Caco-2 (cell line): ENCODE data around the gene PEX12. TPM values are rescaled to one million over a fixed set of nuclear protein-coding genes. Genes with fewer than 3 reads are reported as not detected.

Source experiments
- Bru-seq: library from RNA; stranded (reverse); fragments of 400-500 nt; gene quantifications from one replicate; lab custom pipeline; 2021; lab: Mats Ljungman, UMichigan
- BruChase-seq, 2 experiments: library from RNA; stranded (reverse); fragments of 400-500 nt; gene quantifications; one replicate each; lab custom pipeline; 2021; lab: Mats Ljungman, UMichigan
- BruUV-seq: library from RNA; stranded (reverse); fragments of 400-500 nt; replicated peaks from 2 replicates; lab custom pipeline; 2021; lab: Mats Ljungman, UMichigan
- CTCF ChIA-PET: fragments of 300-600 bp; sonication (Branson Sonifier 250); formaldehyde crosslinking; loops from one replicate; lab custom pipeline; 2022; ENCODE audit warnings: antibody characterized with exemption; lab: Charles Lee
- POLR2A ChIA-PET: fragments of 300-600 bp; sonication (Branson Sonifier 250); formaldehyde crosslinking; loops from one replicate; lab custom pipeline; 2022; ENCODE audit warnings: antibody characterized with exemption; lab: Charles Lee
- DNase-seq, 2 experiments: peaks; one replicate each; pipeline versions ENCODE4 v3.0.0 to v3.0.0-alpha.2; 2020 to 2022
- H3K27me3 ChIP-seq: replicated peaks from 2 replicates; pipeline ENCODE4 v1.6.0; 2011; ENCODE audit warnings: low read length; ENCODE audit not compliant: control insufficient read depth, insufficient read depth
- H3K36me3 ChIP-seq: 2 replicates; pipeline ENCODE4 v1.5.1; 2011; ENCODE audit warnings: low read length; ENCODE audit not compliant: control insufficient read depth, insufficient read depth
- H3K4me1 ChIP-seq: fragments of 250-450 bp; sonication (Bioruptor Pico); 2 replicates; pipeline ENCODE4 v1.5.1; 2020; ENCODE audit warnings: mild to moderate bottlenecking
- H3K4me3 ChIP-seq: 2 replicates; pipeline ENCODE4 v1.5.1; 2011; ENCODE audit warnings: low read depth, mild to moderate bottlenecking, control low read depth, low read length
- H3K9me3 ChIP-seq: fragments of 250-450 bp; sonication (Bioruptor Pico); 2 replicates; pipeline ENCODE4 v1.5.1; 2020; ENCODE audit warnings: mild to moderate bottlenecking, moderate library complexity
- H3K27ac Mint-ChIP-seq: one replicate; pipeline ENCODE4 v1.8.0; 2022; ENCODE audit warnings: mixed read lengths; ENCODE audit not compliant: unreplicated experiment
- H3K27me3 Mint-ChIP-seq: one replicate; pipeline ENCODE4 v1.8.0; 2022; ENCODE audit warnings: mixed read lengths; ENCODE audit not compliant: insufficient read depth, unreplicated experiment
- H3K36me3 Mint-ChIP-seq: one replicate; pipeline ENCODE4 v1.8.0; 2022; ENCODE audit warnings: mild to moderate bottlenecking, mixed read lengths; ENCODE audit not compliant: insufficient read depth, unreplicated experiment
- H3K4me1 Mint-ChIP-seq: one replicate; pipeline ENCODE4 v1.8.0; 2022; ENCODE audit warnings: low read depth, mixed read lengths; ENCODE audit not compliant: unreplicated experiment
- H3K4me3 Mint-ChIP-seq: one replicate; pipeline ENCODE4 v1.8.0; 2022; ENCODE audit warnings: mild to moderate bottlenecking, moderate library complexity, mixed read lengths; ENCODE audit not compliant: unreplicated experiment
- H3K9me3 Mint-ChIP-seq: one replicate; pipeline ENCODE4 v1.8.0; 2022; ENCODE audit warnings: mixed read lengths; ENCODE audit not compliant: unreplicated experiment
- intact Hi-C: fragments of 100-400 bp; cut with micrococcal nuclease; formaldehyde crosslinking; loops from one replicate; pipeline ENCODE4 v1.10.0; 2022; ENCODE audit not compliant: unreplicated experiment
- long read RNA-seq: library from polyadenylated mRNA; stranded (forward); transcript quantifications from one replicate; pipeline ENCODE4 v2.0.0, GENCODE V29; 2022
- total RNA-seq: library from RNA; stranded (reverse); gene quantifications from 2 replicates; pipeline ENCODE4 v1.2.3, GENCODE V29; 2022
- TF ChIP-seq, protein P1 (sequence below), 2 experiments: fragments of 200-600 bp in 1 of 2; IDR thresholded peaks; 1 replicate in 1 of 2; 2 replicates in 1 of 2; pipeline versions ENCODE4 v1.5.1 to v1.8.0; 2011 to 2022; ENCODE audit warnings: antibody characterized with exemption in 1 of 2, control low read depth in 1 of 2, inconsistent platforms in 1 of 2, low read depth in 1 of 2, low read length in 1 of 2, mild to moderate bottlenecking in 1 of 2, moderate library complexity in 1 of 2; ENCODE audit not compliant: insufficient read depth in 1 of 2, severe bottlenecking in 1 of 2, unreplicated experiment in 1 of 2

Gene PEX12
- total RNA-seq (4.8 and 5.1 TPM in 2 replicates), Bru-seq, nascent RNA (percentile 63 among the genes with signal in this experiment), BruChase-seq, experiment 1, labeled RNA remaining after a 2-hour chase (percentile 80 among the genes with signal in this experiment), BruChase-seq, experiment 2, labeled RNA remaining after a 6-hour chase (percentile 53 among the genes with signal in this experiment)
- long read RNA-seq, transcript PEX12-201 (3 exons, 2,675 nt), result major isoform, 7 of 7 reads
- long read RNA-seq, partial matches to known transcripts, result 0 of 7 reads
- long read RNA-seq, other reads (novel, unspliced or antisense), result 0 of 7 reads

DNA sequence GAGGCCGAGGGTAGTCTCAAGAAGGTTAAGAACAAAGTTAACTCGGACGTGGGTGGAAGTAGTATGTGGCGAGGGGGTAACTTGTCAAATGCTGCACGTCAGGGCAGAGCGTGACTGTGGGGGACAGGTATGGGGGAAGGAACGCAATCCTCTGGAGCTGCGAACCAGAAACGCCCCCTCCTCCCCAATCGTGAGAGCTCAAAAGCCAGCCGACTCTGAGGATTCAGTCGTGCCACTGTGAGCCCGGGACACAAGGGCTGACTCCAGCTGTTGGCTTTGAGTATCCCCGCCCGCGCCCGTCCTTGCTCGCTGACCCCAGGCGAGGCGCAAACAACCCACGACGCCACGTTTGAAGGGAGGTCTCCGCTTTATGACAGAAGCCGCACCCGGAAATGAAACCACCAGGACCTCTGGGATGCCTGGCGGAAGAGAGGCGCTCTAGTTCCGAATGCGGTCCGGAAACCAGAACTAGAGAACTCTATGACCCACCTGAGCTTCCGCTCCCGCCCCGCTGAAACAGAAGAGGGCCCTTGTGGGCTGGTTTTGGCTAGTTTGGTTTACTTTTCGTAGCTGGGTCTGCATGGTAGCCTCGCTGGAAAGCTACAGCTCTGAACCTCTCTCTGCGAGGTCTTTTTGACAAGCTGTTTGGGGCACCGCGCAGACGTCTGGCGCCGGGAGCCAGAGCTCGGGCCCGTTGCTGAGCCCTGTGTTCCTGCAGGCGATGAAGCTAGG is at the start of gene PEX12:
Gene PEX12 (minus strand): TSS at position 375 of the 732 bp plus-strand sequence. CDS start 550 bp downstream, outside the sequence.
- Mint-ChIP-seq H3K4me3 (peak within 1 kb of the TSS; percentile 100), H3K9me3 (no peaks in the 10 kb centered on the region), H3K36me3 (peaks cover 13% of the 10 kb centered on the region), H3K4me1 (peaks cover 5% of the 10 kb centered on the region), H3K27me3 (no peaks in the 10 kb centered on the region), H3K27ac (peak within 1 kb of the TSS; percentile 100)
- peak; percentile 88 to 92 for DNase-seq
- H3K4me3 ChIP-seq, result peak within 1 kb of the TSS; percentile 50
- ChIA-PET POLR2A (interaction anchor here (0.5 to 3.4 kb wide), 9 partner anchors 10 to 487 kb away, joined by 3 to 51 read pairs (median 5); partner anchors contain the start of genes AP2B1 and TAF15), CTCF (interaction anchor here (0.7 to 1.5 kb wide), 4 partner anchors 8 to 230 kb away, joined by 3 to 6 read pairs (median 3); partner anchors contain the start of gene AP2B1)
- no peaks in the 10 kb centered on the region for H3K9me3 ChIP-seq
- H3K4me1 ChIP-seq, result peaks cover 6% of the 10 kb centered on the region
- BruUV-seq, result no TSS peak
- H3K27me3 ChIP-seq, result no peaks in the 10 kb centered on the region
- no peaks in the 10 kb centered on the region for H3K36me3 ChIP-seq
- intact Hi-C loops, result loop anchor here (1.0 kb wide), 2 partner anchors 9 to 11 kb away; partner anchors contain the start of gene AP2B1
- TF ChIP-seq, protein P1, sequence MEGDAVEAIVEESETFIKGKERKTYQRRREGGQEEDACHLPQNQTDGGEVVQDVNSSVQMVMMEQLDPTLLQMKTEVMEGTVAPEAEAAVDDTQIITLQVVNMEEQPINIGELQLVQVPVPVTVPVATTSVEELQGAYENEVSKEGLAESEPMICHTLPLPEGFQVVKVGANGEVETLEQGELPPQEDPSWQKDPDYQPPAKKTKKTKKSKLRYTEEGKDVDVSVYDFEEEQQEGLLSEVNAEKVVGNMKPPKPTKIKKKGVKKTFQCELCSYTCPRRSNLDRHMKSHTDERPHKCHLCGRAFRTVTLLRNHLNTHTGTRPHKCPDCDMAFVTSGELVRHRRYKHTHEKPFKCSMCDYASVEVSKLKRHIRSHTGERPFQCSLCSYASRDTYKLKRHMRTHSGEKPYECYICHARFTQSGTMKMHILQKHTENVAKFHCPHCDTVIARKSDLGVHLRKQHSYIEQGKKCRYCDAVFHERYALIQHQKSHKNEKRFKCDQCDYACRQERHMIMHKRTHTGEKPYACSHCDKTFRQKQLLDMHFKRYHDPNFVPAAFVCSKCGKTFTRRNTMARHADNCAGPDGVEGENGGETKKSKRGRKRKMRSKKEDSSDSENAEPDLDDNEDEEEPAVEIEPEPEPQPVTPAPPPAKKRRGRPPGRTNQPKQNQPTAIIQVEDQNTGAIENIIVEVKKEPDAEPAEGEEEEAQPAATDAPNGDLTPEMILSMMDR (IDR thresholded peaks at IDR 0.05; ENCODE audit: insufficient read depth in 1 of 2, low read depth in 1 of 2, low read length in 1 of 2, severe bottlenecking in 1 of 2, unreplicated experiment in 1 of 2), result no peak

DNA sequence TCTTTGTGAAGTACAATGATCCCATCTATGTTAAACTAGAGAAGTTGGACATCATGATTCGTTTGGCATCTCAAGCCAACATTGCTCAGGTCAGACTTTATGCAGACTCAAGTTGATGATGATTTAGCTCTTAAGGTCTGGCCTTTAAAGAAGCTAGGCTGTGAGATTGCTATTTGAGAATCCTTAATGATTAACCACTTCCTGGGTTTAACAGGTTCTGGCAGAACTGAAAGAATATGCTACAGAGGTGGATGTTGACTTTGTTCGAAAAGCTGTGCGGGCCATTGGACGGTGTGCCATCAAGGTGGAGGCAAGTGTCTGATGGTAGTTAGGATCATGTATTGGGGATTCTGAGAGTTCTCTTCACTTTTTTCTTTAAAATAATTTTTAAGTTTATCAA is 49.0 kb upstream of the PEX12 start:
- Histone ChIP-seq H3K9me3 (no peaks in the 10 kb centered on the region), H3K4me3 (no peak overlapping the region), H3K27me3 (no peaks in the 10 kb centered on the region), H3K4me1 (peaks cover 22% of the 10 kb centered on the region), H3K36me3 (no peaks in the 10 kb centered on the region)
- no TSS peak for BruUV-seq
- CTCF ChIA-PET, result interaction anchor here (0.6 to 1.1 kb wide), 4 partner anchors 12 to 120 kb away, joined by 3 to 10 read pairs (median 4); no protein-coding TSS in a partner anchor
- POLR2A ChIA-PET, result interaction anchor here (0.6 to 0.9 kb wide), 2 partner anchors 41 to 137 kb away, joined by 3 read pairs; no protein-coding TSS in a partner anchor
- peaks cover 19% of the 10 kb centered on the region for H3K4me1 Mint-ChIP-seq
- H3K9me3 Mint-ChIP-seq, result no peaks in the 10 kb centered on the region
- H3K27me3 Mint-ChIP-seq, result no peaks in the 10 kb centered on the region
- DNase-seq, result peak; percentile 40 to 50
- peaks cover 71% of the 10 kb centered on the region for H3K36me3 Mint-ChIP-seq
- H3K4me3 Mint-ChIP-seq, result peak overlapping the region; percentile 30
- peak overlapping the region; percentile 66 for H3K27ac Mint-ChIP-seq
- TF ChIP-seq, protein P1 (IDR thresholded peaks at IDR 0.05; ENCODE audit: insufficient read depth in 1 of 2, low read depth in 1 of 2, low read length in 1 of 2, severe bottlenecking in 1 of 2, unreplicated experiment in 1 of 2), result no peak
- intact Hi-C loops, result loop anchor here (2.0 to 5.0 kb wide), 2 partner anchors 15 to 120 kb away; no protein-coding TSS in a partner anchor

DNA sequence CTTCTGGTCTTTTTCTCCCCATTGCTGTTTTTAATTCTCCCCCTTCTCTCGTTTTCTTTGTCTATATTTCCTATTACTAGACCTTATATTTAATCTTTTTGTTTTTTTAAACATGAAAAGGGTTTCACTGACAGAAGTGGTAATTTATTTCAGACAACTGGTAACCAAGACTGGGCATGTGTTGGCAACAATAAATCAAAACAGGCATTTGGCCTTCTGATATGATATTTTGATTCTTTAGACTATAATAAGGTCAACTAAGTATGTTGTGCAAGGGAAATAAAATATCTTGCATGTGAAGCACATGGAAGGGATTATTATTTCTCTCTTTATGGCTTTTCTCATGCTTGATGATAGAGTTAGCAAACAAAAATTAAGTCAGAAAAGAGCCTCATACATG is 43.4 kb upstream of the PEX12 start:
- H3K36me3 Mint-ChIP-seq, result peaks cover 39% of the 10 kb centered on the region
- no peak overlapping the region for H3K27ac Mint-ChIP-seq
- intact Hi-C loops, result no loop called here
- H3K4me1 ChIP-seq, result peaks cover under 1% of the 10 kb centered on the region
- ChIA-PET CTCF (interaction anchor here (0.9 kb wide), 1 partner anchor 142 kb away, joined by 4 read pairs; no protein-coding TSS in a partner anchor), POLR2A (no interaction called here)
- no peaks in the 10 kb centered on the region for H3K36me3 ChIP-seq
- no peak overlapping the region for H3K4me3 Mint-ChIP-seq
- H3K27me3 Mint-ChIP-seq, result no peaks in the 10 kb centered on the region
- no peaks in the 10 kb centered on the region for H3K27me3 ChIP-seq
- H3K4me1 Mint-ChIP-seq, result peaks cover 11% of the 10 kb centered on the region
- DNase-seq, result no peak
- no peak overlapping the region for H3K4me3 ChIP-seq
- TF ChIP-seq, protein P1 (IDR thresholded peaks at IDR 0.05; ENCODE audit: insufficient read depth in 1 of 2, low read depth in 1 of 2, low read length in 1 of 2, severe bottlenecking in 1 of 2, unreplicated experiment in 1 of 2), result no peak
- BruUV-seq, result no TSS peak
- H3K9me3 Mint-ChIP-seq, result no peaks in the 10 kb centered on the region
- H3K9me3 ChIP-seq, result no peaks in the 10 kb centered on the region
